Astrocyte (in vitro differentiated cells and primary cell): ENCODE data around the gene SCYGR8. TPM values are rescaled to one million over a fixed set of nuclear protein-coding genes. Genes with fewer than 3 reads are reported as not detected.

ENCODE experiments used
- DNase-seq: peaks from one replicate; pipeline ENCODE4 v3.0.0-alpha.2; 2010; ENCODE audit warnings: low read depth
- FAIRE-seq: peaks from 2 replicates; lab custom pipeline; 2011; peaks lifted over from hg19 to GRCh38; lab: Jason Lieb, UNC
- H2AFZ ChIP-seq: 2 replicates; pipeline ENCODE4 v1.6.0; 2012; ENCODE audit warnings: low read depth, low read length, inconsistent platforms
- H3K27ac ChIP-seq: 2 replicates; pipeline ENCODE4 v1.5.1; 2011; ENCODE audit warnings: low read depth, low read length, inconsistent platforms
- H3K27me3 ChIP-seq: 2 replicates; pipeline ENCODE4 v1.6.0; 2011; ENCODE audit warnings: low read length, inconsistent platforms; ENCODE audit not compliant: insufficient read depth
- H3K36me3 ChIP-seq: 2 replicates; pipeline ENCODE4 v1.5.1; 2011; ENCODE audit warnings: low read length, inconsistent platforms; ENCODE audit not compliant: insufficient read depth
- H3K4me1 ChIP-seq: 2 replicates; pipeline ENCODE4 v1.5.1; 2011; ENCODE audit warnings: low read length, inconsistent platforms; ENCODE audit not compliant: insufficient read depth
- H3K4me2 ChIP-seq: 2 replicates; pipeline ENCODE4 v1.6.0; 2012; ENCODE audit warnings: low read length, inconsistent platforms
- H3K4me3 ChIP-seq: 2 replicates; pipeline ENCODE4 v1.5.1; 2011; ENCODE audit warnings: low read depth, mild to moderate bottlenecking, low read length, inconsistent platforms; ENCODE audit not compliant: insufficient read depth
- H3K79me2 ChIP-seq: 2 replicates; pipeline ENCODE4 v1.6.0; 2012; ENCODE audit warnings: mild to moderate bottlenecking, low read length, inconsistent platforms; ENCODE audit not compliant: insufficient read depth
- H3K9ac ChIP-seq: 2 replicates; pipeline ENCODE4 v1.6.0; 2012; ENCODE audit warnings: mild to moderate bottlenecking, low read length, inconsistent platforms
- H3K9me3 ChIP-seq: 2 replicates; pipeline ENCODE4 v1.5.1; 2012; ENCODE audit warnings: low read depth, mild to moderate bottlenecking, low read length, inconsistent platforms; ENCODE audit not compliant: insufficient read depth
- H4K20me1 ChIP-seq: 2 replicates; pipeline ENCODE4 v1.6.0; 2012; ENCODE audit warnings: low read length, inconsistent platforms; ENCODE audit not compliant: insufficient read depth
- H3K27ac Mint-ChIP-seq: one replicate; pipeline ENCODE4 v1.8.0; 2021; ENCODE audit warnings: mild to moderate bottlenecking, mixed read lengths; ENCODE audit not compliant: unreplicated experiment
- H3K27me3 Mint-ChIP-seq: one replicate; pipeline ENCODE4 v1.8.0; 2021; ENCODE audit warnings: low read depth, mixed read lengths; ENCODE audit not compliant: unreplicated experiment
- H3K36me3 Mint-ChIP-seq: one replicate; pipeline ENCODE4 v1.8.0; 2021; ENCODE audit warnings: low read depth, mixed read lengths; ENCODE audit not compliant: unreplicated experiment
- H3K4me1 Mint-ChIP-seq: one replicate; pipeline ENCODE4 v1.8.0; 2021; ENCODE audit warnings: low read depth, mixed read lengths; ENCODE audit not compliant: unreplicated experiment
- H3K4me3 Mint-ChIP-seq: one replicate; pipeline ENCODE4 v1.8.0; 2021; ENCODE audit warnings: mild to moderate bottlenecking, moderate library complexity, mixed read lengths; ENCODE audit not compliant: unreplicated experiment
- H3K9me3 Mint-ChIP-seq: one replicate; pipeline ENCODE4 v1.8.0; 2021; ENCODE audit warnings: mild to moderate bottlenecking, mixed read lengths; ENCODE audit not compliant: unreplicated experiment
- CTCF ChIP-seq: IDR thresholded peaks from 2 replicates; pipeline ENCODE4 v1.5.1; 2011; ENCODE audit warnings: low read depth, mild to moderate bottlenecking, inconsistent platforms, low read length, moderate library complexity; ENCODE audit not compliant: insufficient read depth
- EZH2 ChIP-seq: IDR thresholded peaks from 2 replicates; pipeline ENCODE4 v1.6.1; 2012; ENCODE audit warnings: mild to moderate bottlenecking, low read length, inconsistent platforms; ENCODE audit not compliant: insufficient read depth
- total RNA-seq: library from RNA; stranded (reverse); gene quantifications from 2 replicates; pipeline ENCODE4 v1.2.1, GENCODE V29; 2021

Gene SCYGR8
- total RNA-seq, 1 donor from 2014 or later: not detected

- Histone ChIP-seq H3K36me3 (no peaks in the 10 kb centered on the region), H3K4me1 (no peaks in the 10 kb centered on the region), H3K4me3 (no peak overlapping the region), H3K27ac (no peak overlapping the region), H4K20me1 (no peaks in the 10 kb centered on the region), H2AFZ (no peak overlapping the region), H3K27me3 (no peaks in the 10 kb centered on the region), H3K4me2 (no peak overlapping the region), H3K79me2 (no peaks in the 10 kb centered on the region), H3K9ac (no peak overlapping the region), H3K9me3 (no peaks in the 10 kb centered on the region)
- FAIRE-seq (no peak), DNase-seq (no peak)
- peaks cover 3% of the 10 kb centered on the region for H3K4me1 Mint-ChIP-seq
- H3K27ac Mint-ChIP-seq: no peak overlapping the region
- no peak for TF ChIP-seq CTCF
- no peak for TF ChIP-seq EZH2
- peaks cover 2% of the 10 kb centered on the region for H3K36me3 Mint-ChIP-seq
- H3K4me3 Mint-ChIP-seq: no peak overlapping the region
- peaks cover 2% of the 10 kb centered on the region for H3K27me3 Mint-ChIP-seq
- no peaks in the 10 kb centered on the region for H3K9me3 Mint-ChIP-seq
Measured at GRCh38 chr2:227707390-227707789, 38.3 kb upstream of the SCYGR8 start.

GRCh38 chr2:227710986-227711385 is 34.7 kb upstream of the SCYGR8 start:
- Histone ChIP-seq H3K36me3 (no peaks in the 10 kb centered on the region), H2AFZ (no peak overlapping the region), H3K79me2 (no peaks in the 10 kb centered on the region), H3K4me3 (no peak overlapping the region), H3K9ac (no peak overlapping the region), H3K27me3 (no peaks in the 10 kb centered on the region), H3K4me2 (no peak overlapping the region), H3K9me3 (no peaks in the 10 kb centered on the region), H3K27ac (no peak overlapping the region), H3K4me1 (no peaks in the 10 kb centered on the region), H4K20me1 (no peaks in the 10 kb centered on the region)
- H3K36me3 Mint-ChIP-seq: peaks cover 2% of the 10 kb centered on the region
- no peak for DNase-seq
- peaks cover 2% of the 10 kb centered on the region for H3K27me3 Mint-ChIP-seq
- no peaks in the 10 kb centered on the region for H3K9me3 Mint-ChIP-seq
- FAIRE-seq: no peak
- H3K4me3 Mint-ChIP-seq: no peak overlapping the region
- no peaks in the 10 kb centered on the region for H3K4me1 Mint-ChIP-seq
- no peak overlapping the region for H3K27ac Mint-ChIP-seq
- TF ChIP-seq EZH2: no peak
- no peak for TF ChIP-seq CTCF

- Mint-ChIP-seq H3K4me3 (no peak overlapping the region), H3K9me3 (no peaks in the 10 kb centered on the region), H3K27me3 (peaks cover 3% of the 10 kb centered on the region), H3K4me1 (no peaks in the 10 kb centered on the region), H3K36me3 (peaks cover 2% of the 10 kb centered on the region), H3K27ac (no peak overlapping the region)
- no peak for FAIRE-seq
- Histone ChIP-seq H4K20me1 (no peaks in the 10 kb centered on the region), H3K4me2 (no peak overlapping the region), H3K36me3 (no peaks in the 10 kb centered on the region), H2AFZ (no peak overlapping the region), H3K27me3 (no peaks in the 10 kb centered on the region), H3K79me2 (no peaks in the 10 kb centered on the region), H3K4me3 (no peak overlapping the region), H3K4me1 (no peaks in the 10 kb centered on the region), H3K27ac (no peak overlapping the region), H3K9ac (no peak overlapping the region), H3K9me3 (no peaks in the 10 kb centered on the region)
- TF ChIP-seq EZH2: no peak
- no peak for TF ChIP-seq CTCF
- no peak for DNase-seq
Measured at GRCh38 chr2:227713291-227713690, 32.4 kb upstream of the SCYGR8 start.
